ENCODE results near the gene IL17RB. TPM values are rescaled to one million over a fixed set of nuclear protein-coding genes. Genes with fewer than 3 reads are reported as not detected.

Gene IL17RB
- total RNA-seq, 1 donor from 2014 or later, result 0.54 TPM

GRCh38 chr3:53885239-53885638 is 38.9 kb downstream of the IL17RB start:
- no peak for TF ChIP-seq CTCF (IDR thresholded peaks at IDR 0.05)
- no peak overlapping the region for H3K4me3 Mint-ChIP-seq (ENCODE audit: unreplicated experiment)
- H3K27ac Mint-ChIP-seq (ENCODE audit: unreplicated experiment), result no peak overlapping the region
- no peak for DNase-seq (ENCODE audit: extremely low spot score, unreplicated experiment)
- H3K9me3 Mint-ChIP-seq (ENCODE audit: unreplicated experiment), result no peaks in the 10 kb centered on the region
- no peaks in the 10 kb centered on the region for H3K27me3 Mint-ChIP-seq (ENCODE audit: unreplicated experiment)
- H3K36me3 Mint-ChIP-seq (ENCODE audit: unreplicated experiment), result peaks cover 15% of the 10 kb centered on the region
- peaks cover 22% of the 10 kb centered on the region for H3K4me1 Mint-ChIP-seq (ENCODE audit: unreplicated experiment)

GRCh38 chr3:53887446-53887845 is 41.1 kb downstream of the IL17RB start:
- Mint-ChIP-seq H3K27ac (ENCODE audit: unreplicated experiment) (no peak overlapping the region), H3K4me3 (ENCODE audit: unreplicated experiment) (no peak overlapping the region), H3K27me3 (ENCODE audit: unreplicated experiment) (no peaks in the 10 kb centered on the region), H3K4me1 (ENCODE audit: unreplicated experiment) (peaks cover 26% of the 10 kb centered on the region), H3K36me3 (ENCODE audit: unreplicated experiment) (peaks cover 15% of the 10 kb centered on the region), H3K9me3 (ENCODE audit: unreplicated experiment) (no peaks in the 10 kb centered on the region)
- no peak for DNase-seq (ENCODE audit: extremely low spot score, unreplicated experiment)
- no peak for TF ChIP-seq CTCF (IDR thresholded peaks at IDR 0.05)

DNA sequence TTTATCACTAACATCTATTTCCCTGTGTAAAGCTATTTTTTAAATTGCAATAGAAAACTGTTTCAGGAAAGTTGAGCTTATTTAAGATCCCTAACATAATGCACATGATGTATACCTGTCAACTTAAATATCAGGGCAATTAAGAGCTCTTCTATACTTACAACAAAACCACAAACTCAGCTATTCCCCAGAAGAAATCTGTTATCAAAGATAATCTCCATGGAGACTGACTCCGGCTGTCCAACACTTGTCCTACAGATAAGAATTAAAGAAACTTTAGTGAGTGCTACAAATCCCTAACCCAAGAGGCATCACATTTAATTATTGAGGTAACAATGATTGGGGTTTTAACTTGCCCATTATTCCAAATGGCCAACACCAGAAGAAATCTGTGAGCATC is 41.9 kb downstream of the IL17RB start:
- peaks cover 26% of the 10 kb centered on the region for H3K4me1 Mint-ChIP-seq (ENCODE audit: unreplicated experiment)
- no peak for TF ChIP-seq CTCF (IDR thresholded peaks at IDR 0.05)
- no peak for DNase-seq (ENCODE audit: extremely low spot score, unreplicated experiment)
- H3K27me3 Mint-ChIP-seq (ENCODE audit: unreplicated experiment), result peaks cover under 1% of the 10 kb centered on the region
- H3K27ac Mint-ChIP-seq (ENCODE audit: unreplicated experiment), result no peak overlapping the region
- H3K36me3 Mint-ChIP-seq (ENCODE audit: unreplicated experiment), result peaks cover 15% of the 10 kb centered on the region
- H3K4me3 Mint-ChIP-seq (ENCODE audit: unreplicated experiment), result no peak overlapping the region
- H3K9me3 Mint-ChIP-seq (ENCODE audit: unreplicated experiment), result no peaks in the 10 kb centered on the region

- peaks cover 26% of the 10 kb centered on the region for H3K4me1 Mint-ChIP-seq (ENCODE audit: unreplicated experiment)
- DNase-seq (ENCODE audit: extremely low spot score, unreplicated experiment), result no peak
- no peak for TF ChIP-seq CTCF (IDR thresholded peaks at IDR 0.05)
- H3K27ac Mint-ChIP-seq (ENCODE audit: unreplicated experiment), result peak overlapping the region; percentile 98
- H3K9me3 Mint-ChIP-seq (ENCODE audit: unreplicated experiment), result no peaks in the 10 kb centered on the region
- peaks cover 11% of the 10 kb centered on the region for H3K36me3 Mint-ChIP-seq (ENCODE audit: unreplicated experiment)
- peaks cover 19% of the 10 kb centered on the region for H3K27me3 Mint-ChIP-seq (ENCODE audit: unreplicated experiment)
- H3K4me3 Mint-ChIP-seq (ENCODE audit: unreplicated experiment), result peak overlapping the region; percentile 95
Observed at GRCh38 chr3:53890726-53891475, 44.5 kb downstream of the IL17RB start.

- Mint-ChIP-seq H3K27me3 (ENCODE audit: unreplicated experiment) (peaks cover 25% of the 10 kb centered on the region), H3K27ac (ENCODE audit: unreplicated experiment) (peak within 1 kb of the TSS; percentile 98), H3K9me3 (ENCODE audit: unreplicated experiment) (no peaks in the 10 kb centered on the region), H3K4me1 (ENCODE audit: unreplicated experiment) (peaks cover 26% of the 10 kb centered on the region), H3K36me3 (ENCODE audit: unreplicated experiment) (peaks cover 8% of the 10 kb centered on the region), H3K4me3 (ENCODE audit: unreplicated experiment) (peak within 1 kb of the TSS; percentile 95)
- DNase-seq (ENCODE audit: extremely low spot score, unreplicated experiment), result peak; percentile 99
- no peak for TF ChIP-seq CTCF (IDR thresholded peaks at IDR 0.05)
Observed at GRCh38 chr3:53891497-53892285, 45.3 kb downstream of the IL17RB start, which contains the start of gene SELENOK. TSS of gene SELENOK (minus strand) at chr3:53891859.
